Right hindlimb (tissue), 1 donor: ENCODE measurements around the gene GNB3.
A peak's percentile ranks its signal among the peaks of the same experiment; 100 is the strongest.
"Not testable (repeated sequence)": the region's sequence is repeated elsewhere in the genome, so short reads cannot be mapped to it uniquely, and the experiment has no call there.

ENCODE experiments used
- DNase-seq: peaks from one replicate; pipeline ENCODE4 v3.0.0-alpha.2; 2018

The GNB3 gene

GRCh38 chr12:6863586-6864321, 23.0 kb downstream of the GNB3 start:
- DNase-seq, result no peak

- DNase-seq, result not testable (repeated sequence)
Measured at GRCh38 chr12:6865307-6865706, 24.6 kb downstream of the GNB3 start.

DNA sequence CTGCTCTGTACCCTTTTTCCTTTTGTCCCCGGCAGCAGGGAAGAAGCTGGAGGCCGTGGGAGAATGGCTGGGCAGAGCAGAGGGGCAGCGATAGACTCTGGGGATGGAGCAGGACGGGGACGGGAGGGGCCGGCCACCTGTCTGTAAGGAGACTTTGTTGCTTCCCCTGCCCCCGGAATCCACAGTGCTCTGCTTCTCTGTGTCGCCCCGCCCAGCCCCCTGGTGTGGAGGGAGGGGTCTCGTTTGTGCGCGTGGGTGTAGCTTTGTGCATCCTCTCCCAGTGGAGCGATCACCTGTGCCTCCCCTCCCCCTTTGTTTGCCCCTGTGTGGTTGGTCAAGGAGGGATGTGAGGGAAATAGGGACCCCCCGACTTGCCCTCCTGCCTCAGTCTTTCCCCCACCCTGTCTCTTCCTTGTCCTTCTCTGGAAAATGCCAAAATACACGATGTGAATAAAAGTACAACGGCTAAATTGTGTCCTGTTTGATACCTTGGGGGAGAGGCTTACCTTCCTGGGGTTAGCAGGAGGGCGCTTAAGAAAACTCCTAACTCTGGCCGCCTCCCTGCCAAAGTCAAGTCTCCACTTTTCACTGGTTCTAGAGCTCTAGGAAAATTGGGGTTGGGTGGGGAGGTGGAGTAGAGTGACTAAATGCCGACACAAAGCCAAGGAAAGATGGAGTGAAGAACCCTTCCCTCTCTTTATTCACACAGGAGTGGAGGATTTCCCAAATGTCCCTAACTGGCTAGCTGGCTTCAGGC, 25.6 kb downstream of the GNB3 start:
- DNase-seq, result no peak

GRCh38 chr12:6866920-6867412, 26.2 kb downstream of the GNB3 start:
- no peak for DNase-seq

DNA sequence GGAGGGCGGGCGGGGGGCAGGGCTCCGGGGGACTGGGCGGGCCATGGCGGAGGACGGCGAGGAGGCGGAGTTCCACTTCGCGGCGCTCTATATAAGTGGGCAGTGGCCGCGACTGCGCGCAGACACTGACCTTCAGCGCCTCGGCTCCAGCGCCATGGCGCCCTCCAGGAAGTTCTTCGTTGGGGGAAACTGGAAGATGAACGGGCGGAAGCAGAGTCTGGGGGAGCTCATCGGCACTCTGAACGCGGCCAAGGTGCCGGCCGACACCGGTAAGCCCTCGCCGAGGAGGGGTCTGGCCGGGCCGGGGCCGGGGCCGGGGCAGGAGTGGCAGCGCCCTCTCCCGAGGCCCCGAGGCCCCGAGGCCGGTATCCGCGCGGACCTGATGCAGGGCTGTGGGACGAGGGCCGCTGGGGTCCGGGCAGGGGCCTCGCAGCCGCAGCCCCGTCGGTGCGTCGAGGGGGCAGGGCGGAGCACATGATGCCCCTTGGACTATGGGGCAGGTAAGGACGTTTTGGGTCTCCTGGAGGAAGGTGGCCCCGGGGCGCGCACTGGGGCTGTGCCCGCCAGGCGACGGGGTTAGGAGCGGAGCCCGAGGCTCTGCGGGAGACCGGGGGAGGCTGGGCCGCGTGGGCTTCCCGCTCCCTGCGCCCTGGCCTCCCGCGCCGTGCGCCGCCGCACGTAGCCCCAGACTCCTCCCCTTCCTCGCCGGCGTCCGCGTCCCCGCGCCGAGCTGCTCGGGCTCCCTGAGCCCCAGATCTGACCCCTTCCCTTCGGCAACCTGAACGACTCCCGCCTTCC, 26.9 kb downstream of the GNB3 start, which contains the start of gene TPI1:
Gene TPI1, plus strand, starts transcription at position 119 of the 798 bp plus-strand sequence. Its CDS starts 36 bp downstream, at position 155.
- DNase-seq, result peak; percentile 91

DNA sequence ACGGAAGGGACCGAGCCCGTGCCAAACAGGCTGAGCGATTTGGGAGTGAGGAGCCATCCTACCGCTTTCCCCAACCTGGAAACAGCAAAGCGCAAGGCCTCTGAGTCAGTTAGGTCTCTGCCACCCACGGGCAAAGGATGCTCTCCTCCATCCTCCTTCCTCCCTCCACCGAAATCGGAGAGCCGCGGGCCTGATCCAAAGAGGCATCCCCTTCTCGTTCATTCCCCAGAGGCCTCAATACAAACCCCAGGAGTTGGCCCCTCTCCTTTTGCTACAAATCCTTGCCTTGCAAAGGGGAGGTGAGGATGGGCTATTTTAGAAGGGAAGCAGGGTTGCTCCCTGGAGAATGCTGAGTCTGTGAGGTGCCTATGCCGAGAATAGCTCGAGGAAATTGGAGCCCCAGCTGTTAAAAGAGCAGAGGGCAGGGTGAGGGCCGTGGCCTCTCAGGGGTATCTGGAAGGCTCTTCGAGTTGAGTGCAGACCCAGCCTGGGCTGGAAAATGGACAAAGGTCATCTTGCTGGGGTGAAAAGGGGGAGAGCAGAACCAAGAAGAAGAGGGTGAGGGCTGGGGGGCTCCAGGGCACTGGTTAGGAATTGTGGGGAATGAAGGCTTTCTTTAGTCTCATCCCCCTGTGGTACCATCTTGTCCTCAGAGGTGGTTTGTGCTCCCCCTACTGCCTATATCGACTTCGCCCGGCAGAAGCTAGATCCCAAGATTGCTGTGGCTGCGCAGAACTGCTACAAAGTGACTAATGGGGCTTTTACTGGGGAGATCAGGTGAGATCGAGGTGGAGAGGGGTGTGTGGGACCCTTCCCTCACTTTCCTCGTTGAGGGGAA, 27.7 kb downstream of the GNB3 start:
- peak; percentile 49 for DNase-seq

- DNase-seq, result peak; percentile 83
Measured at GRCh38 chr12:6869049-6870021, 28.6 kb downstream of the GNB3 start.

- not testable (repeated sequence) for DNase-seq
Measured at GRCh38 chr12:6870304-6870703, 29.6 kb downstream of the GNB3 start.

- DNase-seq, result no peak
Measured at GRCh38 chr12:6871052-6871957, 30.6 kb downstream of the GNB3 start.

DNA sequence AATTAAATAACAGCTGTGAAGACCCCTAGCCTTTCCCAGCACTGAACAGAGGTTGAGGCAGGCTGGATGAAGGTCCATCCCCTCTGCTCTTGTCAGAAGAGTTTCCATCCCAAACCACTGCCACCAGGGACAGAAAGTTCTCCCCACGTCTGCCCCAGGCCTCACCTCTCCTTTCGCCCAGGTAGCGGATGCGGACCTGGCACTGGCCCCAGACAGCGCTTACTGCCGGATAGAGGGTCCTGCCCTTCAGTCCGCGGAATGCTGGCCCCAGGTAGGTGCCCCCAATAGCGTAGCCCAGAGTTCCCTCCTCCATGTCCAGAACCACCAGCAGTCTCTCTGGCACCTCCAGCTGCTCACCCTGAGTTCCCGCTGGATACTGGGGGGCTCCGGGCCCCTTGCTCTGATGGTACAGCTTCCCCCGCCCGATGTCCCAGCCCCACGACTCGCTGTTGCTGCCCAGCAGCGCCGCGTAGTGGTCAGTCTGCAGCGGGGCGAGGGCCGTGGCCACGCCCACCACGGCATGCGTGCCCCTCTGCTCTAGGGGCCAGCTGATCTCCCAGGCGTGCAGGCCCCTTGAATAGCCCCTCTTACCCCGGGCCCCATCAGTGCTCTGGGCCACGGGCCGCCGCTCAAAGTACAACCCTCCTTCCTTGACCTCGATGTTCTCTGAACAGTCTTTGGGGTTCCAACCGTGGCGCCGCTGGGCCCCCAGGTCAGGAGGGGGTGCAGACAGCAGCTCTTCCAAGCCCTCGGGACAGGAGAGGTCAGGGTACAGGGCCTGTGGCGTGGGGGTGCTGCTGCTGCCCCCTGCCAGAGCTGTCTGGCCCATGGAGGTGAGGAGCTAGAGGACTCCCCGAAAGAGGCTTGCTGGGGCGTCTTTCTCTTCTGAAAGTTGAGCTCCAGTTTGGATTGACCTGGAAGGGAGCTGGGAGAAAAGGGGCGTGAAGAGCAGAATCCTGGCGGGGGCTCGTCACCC, 31.6 kb downstream of the GNB3 start:
- peak; percentile 91 for DNase-seq

DNA sequence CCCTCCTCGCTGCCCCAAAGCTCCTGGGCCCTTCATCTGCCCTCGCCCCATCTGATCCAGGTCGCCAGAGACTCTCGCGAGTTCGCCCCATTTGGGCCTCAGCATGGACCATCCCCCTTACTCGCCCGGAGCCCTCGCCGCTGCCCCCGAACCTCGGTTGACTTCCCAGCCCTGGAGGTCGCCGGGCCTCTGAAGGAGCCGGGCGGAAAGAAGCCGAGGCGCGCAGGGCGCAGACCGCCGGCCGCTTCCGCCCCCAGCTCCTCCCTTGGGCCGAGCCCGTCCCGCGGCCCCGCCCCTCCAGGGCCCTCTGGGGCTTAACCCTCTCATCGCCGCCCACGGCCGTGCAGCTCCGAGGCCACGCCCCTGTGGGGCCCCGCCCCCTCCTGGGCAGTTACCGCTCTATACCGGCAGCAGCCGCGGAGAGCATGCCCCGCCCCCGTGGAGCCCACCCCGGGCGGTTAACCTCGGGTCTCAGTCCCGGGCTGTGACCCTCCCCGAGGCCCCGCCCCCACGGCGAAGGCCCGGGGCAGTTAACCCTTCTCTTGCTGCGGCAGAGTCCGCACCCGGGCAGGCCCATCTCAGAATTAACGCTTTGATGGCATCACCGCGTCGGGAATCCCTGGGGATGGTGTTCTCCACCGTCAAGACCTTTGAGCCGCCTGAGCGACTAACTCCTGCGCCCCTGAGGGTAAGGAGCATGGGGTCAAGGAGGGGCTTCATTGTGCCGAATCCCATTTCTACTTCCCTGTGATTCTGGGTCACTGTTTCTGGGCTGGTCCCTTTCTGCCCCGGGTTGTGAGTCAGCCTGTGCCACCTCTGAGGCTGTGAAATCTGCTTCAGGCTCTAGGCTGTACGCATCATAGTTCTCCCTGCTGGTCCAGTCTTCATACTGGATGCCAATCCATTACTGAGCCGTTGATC, 32.6 kb downstream of the GNB3 start, which contains the start of gene SPSB2:
Gene SPSB2, minus strand, starts transcription at position 210 of the 921 bp plus-strand sequence. CDS start 402 bp downstream, outside the sequence.
- peak; percentile 98 for DNase-seq

DNA sequence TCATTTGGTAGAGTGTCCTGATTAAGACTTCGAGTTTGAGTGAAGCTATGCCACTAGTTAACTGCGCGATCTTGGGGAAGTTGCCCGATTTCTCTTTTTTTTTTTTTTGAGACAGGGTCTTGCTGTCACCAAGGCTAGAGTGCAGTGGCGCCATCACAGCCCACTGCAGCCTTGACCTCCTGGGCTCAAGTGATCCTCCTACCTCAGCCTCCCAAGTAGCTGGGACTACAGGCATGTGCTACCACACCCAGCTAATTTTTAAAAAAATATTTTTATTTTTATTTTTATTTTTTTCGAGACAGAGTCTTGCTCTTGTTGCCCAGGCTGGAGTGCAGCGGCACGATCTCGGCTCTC, 33.3 kb downstream of the GNB3 start:
- DNase-seq, result not testable (repeated sequence)

DNA sequence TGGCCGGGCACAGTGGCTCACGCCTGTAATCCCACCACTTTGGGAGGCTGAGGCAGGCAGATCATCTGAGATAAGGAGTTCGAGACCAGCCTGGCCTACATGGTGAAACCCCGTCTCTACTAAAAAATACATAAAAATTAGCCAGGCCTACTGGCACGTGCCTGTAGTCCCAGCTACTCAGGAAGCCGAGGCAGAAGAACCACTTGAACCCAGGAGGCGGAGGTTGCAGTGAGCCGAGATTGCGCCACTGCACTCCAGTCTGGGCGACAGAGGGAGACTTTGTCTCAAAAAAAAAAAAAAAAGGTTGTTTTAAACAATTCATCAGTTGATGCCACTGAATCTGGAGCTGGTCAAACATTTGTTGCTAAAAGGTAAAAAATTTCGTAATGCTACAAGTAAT, 39.1 kb downstream of the GNB3 start:
- DNase-seq, result not testable (repeated sequence)

DNA sequence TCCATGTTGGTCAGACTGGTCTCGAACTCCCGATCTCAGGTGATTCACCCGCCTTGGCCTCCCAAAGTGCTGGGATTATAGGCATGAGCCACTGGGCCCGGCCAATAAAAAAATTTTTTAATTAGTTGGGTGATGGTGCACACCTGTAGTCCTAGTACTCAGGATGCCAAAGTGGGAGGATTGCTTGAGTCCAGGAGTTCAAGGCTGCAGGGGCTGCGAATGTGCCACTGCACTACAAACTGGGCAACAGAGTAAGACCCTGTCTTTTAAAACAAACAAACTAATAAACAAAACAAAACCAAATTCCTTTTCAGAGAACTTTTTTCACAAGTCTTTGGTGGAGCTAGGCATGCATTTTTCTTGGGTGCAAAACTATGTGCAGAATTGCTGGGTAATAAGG, 42.5 kb downstream of the GNB3 start:
- DNase-seq, result no peak

GRCh38 chr12:6883683-6884082, 43.0 kb downstream of the GNB3 start:
- DNase-seq, result no peak

DNA sequence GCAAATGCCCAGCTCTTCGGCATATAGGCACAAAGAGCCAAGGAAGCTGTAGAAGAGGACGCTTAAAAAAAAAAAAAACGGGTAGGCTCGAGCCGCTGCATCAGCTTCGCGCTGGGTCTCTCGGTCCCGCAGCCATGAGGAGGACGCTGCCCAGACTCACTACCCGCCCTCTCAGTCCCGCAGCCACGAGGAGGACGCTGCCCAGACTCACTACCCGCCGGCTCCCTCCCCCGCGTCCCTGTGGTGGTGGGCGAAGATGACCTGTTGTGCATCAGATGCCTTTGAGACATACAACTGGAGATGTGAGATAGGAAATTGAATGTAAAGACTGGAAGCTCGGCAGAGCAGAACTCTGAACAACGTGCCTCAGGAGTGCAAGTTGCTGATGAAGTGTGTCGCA, 43.8 kb downstream of the GNB3 start:
- DNase-seq, result no peak
